Measurements from ENCODE around the gene LRMDA.

GRCh38 chr10:75744261-75744660 lies 312.8 kb downstream of the LRMDA start:
- TF ChIP-seq CHD1 (IDR thresholded peaks at IDR 0.05; ENCODE audit: low read depth, low read length), result no peak
- no peak for TF ChIP-seq CTCF (IDR thresholded peaks at IDR 0.05; ENCODE audit: control extremely low read depth in 1 of 3, insufficient read depth in 1 of 3, low read depth in 1 of 3, low read length in 3 of 3)
- TF ChIP-seq SIN3A (conservative IDR thresholded peaks at IDR 0.05 in 1 of 2, IDR thresholded peaks at IDR 0.05 in 1 of 2; ENCODE audit: low read depth in 1 of 2, low read length in 2 of 2), result no peak
- no peak for TF ChIP-seq EGR1 (IDR thresholded peaks at IDR 0.05; ENCODE audit: borderline replicate concordance, low read depth, low read length)
- TF ChIP-seq RFX5 (IDR thresholded peaks at IDR 0.05; ENCODE audit: borderline replicate concordance, low read depth, low read length), result no peak
- no peak for TF ChIP-seq BCL11A (IDR thresholded peaks at IDR 0.05; ENCODE audit: low read depth in 2 of 2, low read length in 2 of 2)
- no peak for TF ChIP-seq RAD21 (IDR thresholded peaks at IDR 0.05 in 1 of 2, conservative IDR thresholded peaks at IDR 0.05 in 1 of 2; ENCODE audit: low read depth in 2 of 2, low read length in 2 of 2)
